Ascending aorta (tissue), 2 donors: ENCODE measurements around the gene UGT2B10. TPM values are rescaled to one million over a fixed set of nuclear protein-coding genes. Genes with fewer than 3 reads are reported as not detected.
"Not testable (repeated sequence)": the region's sequence is repeated elsewhere in the genome, so short reads cannot be mapped to it uniquely, and the experiment has no call there.

Source experiments
- DNase-seq, 2 donors: peaks; one replicate each; pipeline ENCODE4 v3.0.0-alpha.2; 2019; ENCODE audit warnings: low spot score in 2 of 2
- H3K27ac ChIP-seq, 2 donors: fragments of 200-600 bp; sonication (generic); one replicate each; pipeline ENCODE4 v1.5.1; 2016 to 2017; ENCODE audit warnings: mild to moderate bottlenecking in 1 of 2
- H3K27me3 ChIP-seq: fragments of 200-600 bp; sonication (generic); one replicate; pipeline ENCODE4 v1.5.1; 2017
- H3K36me3 ChIP-seq, 2 donors: fragments of 200-600 bp; sonication (generic); one replicate each; pipeline ENCODE4 v1.5.1; 2016
- H3K4me1 ChIP-seq, 2 donors: fragments of 200-600 bp; sonication (generic); one replicate each; pipeline ENCODE4 v1.5.1; 2016 to 2017; ENCODE audit warnings: mild to moderate bottlenecking in 1 of 2
- H3K4me3 ChIP-seq, 2 donors: fragments of 200-600 bp; sonication (generic); one replicate each; pipeline ENCODE4 v1.5.1; 2016 to 2017; ENCODE audit warnings: mild to moderate bottlenecking in 1 of 2
- H3K9me3 ChIP-seq, 2 donors: fragments of 200-600 bp; sonication (generic); one replicate each; pipeline ENCODE4 v1.5.1; 2016
- intact Hi-C: fragments of 100-400 bp; cut with DNase I; formaldehyde crosslinking; loops from one replicate; pipeline ENCODE4 v1.15.1; 2023
- total RNA-seq: library from RNA; depleted of rRNA; stranded (reverse); fragments of >200 nt; gene quantifications from one replicate; pipeline ENCODE4 v1.1.0, GENCODE V29; 2016
- TF ChIP-seq, protein P1 (sequence below), 3 experiments: fragments of 200-600 bp in 2 of 3; fragments of 450-650 bp in 1 of 3; sonication (generic) in 2 of 3; IDR thresholded peaks; one replicate each; pipeline ENCODE4 v1.5.1; 2016 to 2019; ENCODE audit warnings: antibody characterized with exemption in 3 of 3, mild to moderate bottlenecking in 1 of 3, moderate library complexity in 1 of 3

UGT2B10 gene
- total RNA-seq, 1 donor from 2014 or later: not detected

DNA sequence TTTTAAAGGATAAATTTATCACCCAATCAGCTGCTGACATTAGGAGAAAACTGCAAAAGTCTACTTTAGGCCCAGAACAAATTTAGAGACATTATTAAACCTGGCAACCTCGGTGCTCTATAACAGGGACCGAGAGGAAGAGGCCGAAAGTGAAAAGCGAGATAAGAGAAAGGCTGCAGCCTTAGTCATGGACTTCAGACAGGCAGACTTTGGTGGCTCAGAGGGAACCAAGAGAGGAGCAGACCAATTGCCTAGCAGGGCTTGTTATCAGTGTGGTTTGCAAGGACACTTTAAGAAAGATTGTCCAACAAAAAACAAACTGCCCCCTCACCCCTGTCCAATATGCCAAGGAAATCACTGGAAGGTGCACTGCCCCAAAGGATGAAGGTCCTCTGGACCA lies 12.8 kb upstream of the UGT2B10 start:
- intact Hi-C loops: no loop called here
- no peaks in the 10 kb centered on the region for H3K9me3 ChIP-seq
- H3K27me3 ChIP-seq: no peaks in the 10 kb centered on the region
- no peaks in the 10 kb centered on the region for H3K36me3 ChIP-seq
- no peak overlapping the region for H3K4me3 ChIP-seq
- no peak overlapping the region for H3K27ac ChIP-seq
- TF ChIP-seq, protein P1, sequence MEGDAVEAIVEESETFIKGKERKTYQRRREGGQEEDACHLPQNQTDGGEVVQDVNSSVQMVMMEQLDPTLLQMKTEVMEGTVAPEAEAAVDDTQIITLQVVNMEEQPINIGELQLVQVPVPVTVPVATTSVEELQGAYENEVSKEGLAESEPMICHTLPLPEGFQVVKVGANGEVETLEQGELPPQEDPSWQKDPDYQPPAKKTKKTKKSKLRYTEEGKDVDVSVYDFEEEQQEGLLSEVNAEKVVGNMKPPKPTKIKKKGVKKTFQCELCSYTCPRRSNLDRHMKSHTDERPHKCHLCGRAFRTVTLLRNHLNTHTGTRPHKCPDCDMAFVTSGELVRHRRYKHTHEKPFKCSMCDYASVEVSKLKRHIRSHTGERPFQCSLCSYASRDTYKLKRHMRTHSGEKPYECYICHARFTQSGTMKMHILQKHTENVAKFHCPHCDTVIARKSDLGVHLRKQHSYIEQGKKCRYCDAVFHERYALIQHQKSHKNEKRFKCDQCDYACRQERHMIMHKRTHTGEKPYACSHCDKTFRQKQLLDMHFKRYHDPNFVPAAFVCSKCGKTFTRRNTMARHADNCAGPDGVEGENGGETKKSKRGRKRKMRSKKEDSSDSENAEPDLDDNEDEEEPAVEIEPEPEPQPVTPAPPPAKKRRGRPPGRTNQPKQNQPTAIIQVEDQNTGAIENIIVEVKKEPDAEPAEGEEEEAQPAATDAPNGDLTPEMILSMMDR (IDR thresholded peaks at IDR 0.05): no peak
- no peak for DNase-seq
- no peaks in the 10 kb centered on the region for H3K4me1 ChIP-seq

DNA sequence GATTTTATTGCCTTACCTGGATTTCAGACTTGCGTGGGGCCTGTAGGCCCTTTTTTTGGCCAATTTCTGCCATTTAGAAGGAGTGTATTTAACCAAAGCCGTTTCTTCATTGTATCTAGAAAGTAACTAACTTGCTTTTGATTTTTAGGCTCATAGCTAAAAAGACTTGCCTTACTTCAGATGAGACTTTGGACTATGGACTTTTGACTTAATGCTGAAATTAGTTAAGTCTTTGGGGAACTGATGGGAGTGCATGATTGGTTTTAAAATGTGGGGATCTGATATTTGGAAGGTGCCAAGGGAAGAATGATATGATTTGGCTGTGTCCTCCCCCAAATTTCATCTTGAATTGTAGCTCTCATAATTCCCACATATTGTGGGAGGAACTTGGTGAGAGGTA lies 7.7 kb upstream of the UGT2B10 start:
- TF ChIP-seq, protein P1 (IDR thresholded peaks at IDR 0.05): no peak
- Histone ChIP-seq H3K36me3 (no peaks in the 10 kb centered on the region), H3K27ac (no peak overlapping the region), H3K4me1 (no peaks in the 10 kb centered on the region), H3K4me3 (no peak overlapping the region), H3K9me3 (no peaks in the 10 kb centered on the region), H3K27me3 (no peaks in the 10 kb centered on the region)
- intact Hi-C loops: no loop called here
- DNase-seq: no peak

DNA sequence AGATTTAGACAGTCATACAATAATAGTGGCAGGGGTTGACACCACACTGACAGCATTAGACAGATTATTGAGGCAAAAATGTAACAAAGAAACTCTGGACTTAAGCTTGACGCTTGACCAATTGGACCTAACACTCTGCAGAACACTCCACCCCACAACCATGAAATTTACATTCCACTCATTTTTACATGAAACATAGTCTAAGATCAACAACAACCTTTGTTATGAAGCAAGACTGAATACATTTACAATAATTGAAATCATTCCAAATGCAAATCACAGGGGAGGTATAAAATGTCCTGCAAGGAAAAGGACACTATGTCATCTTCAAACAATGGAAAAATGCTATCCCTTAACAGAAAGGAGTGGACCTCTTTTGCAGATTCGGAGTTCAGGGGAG lies 4.9 kb upstream of the UGT2B10 start:
- TF ChIP-seq, protein P1 (IDR thresholded peaks at IDR 0.05): no peak
- no peaks in the 10 kb centered on the region for H3K9me3 ChIP-seq
- H3K4me1 ChIP-seq: no peaks in the 10 kb centered on the region
- H3K4me3 ChIP-seq: no peak overlapping the region
- H3K27ac ChIP-seq: no peak overlapping the region
- DNase-seq: no peak
- no peaks in the 10 kb centered on the region for H3K27me3 ChIP-seq
- intact Hi-C loops: no loop called here
- no peaks in the 10 kb centered on the region for H3K36me3 ChIP-seq

DNA sequence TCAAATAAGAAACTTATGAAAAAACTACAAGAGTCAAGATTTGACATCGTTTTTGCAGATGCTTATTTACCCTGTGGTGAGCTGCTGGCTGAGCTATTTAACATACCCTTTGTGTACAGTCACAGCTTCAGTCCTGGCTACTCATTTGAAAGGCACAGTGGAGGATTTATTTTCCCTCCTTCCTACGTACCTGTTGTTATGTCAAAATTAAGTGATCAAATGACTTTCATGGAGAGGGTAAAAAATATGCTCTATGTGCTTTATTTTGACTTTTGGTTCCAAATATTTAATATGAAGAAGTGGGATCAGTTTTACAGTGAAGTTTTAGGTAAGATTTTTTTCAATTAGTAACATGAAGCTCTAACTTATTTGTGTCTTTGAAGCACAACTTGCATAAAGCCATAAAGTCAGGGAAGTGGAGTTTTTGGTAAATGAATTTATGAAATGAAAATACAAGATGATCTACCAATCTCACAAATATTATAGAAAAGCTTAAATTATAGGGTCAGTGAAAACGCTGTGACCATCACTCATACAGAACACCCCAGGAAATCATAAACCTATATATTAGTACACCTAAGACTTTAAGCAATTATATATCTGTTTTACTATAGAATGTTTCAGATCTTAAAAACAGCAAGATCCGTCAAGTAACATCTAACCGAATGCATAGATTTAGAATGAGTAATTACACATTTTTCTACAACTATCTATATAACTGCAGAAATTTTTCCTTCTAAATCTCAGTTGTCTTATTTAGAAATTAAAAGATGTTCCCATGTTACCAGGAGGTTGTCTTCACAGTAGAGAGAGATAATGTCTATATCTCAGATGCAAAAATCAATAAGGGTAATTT lies 844 bp downstream of the UGT2B10 start:
- H3K27ac ChIP-seq, DNase-seq, intact Hi-C loops, H3K4me1 ChIP-seq, H3K36me3 ChIP-seq, H3K9me3 ChIP-seq, H3K27me3 ChIP-seq, H3K4me3 ChIP-seq: not testable (repeated sequence)

DNA sequence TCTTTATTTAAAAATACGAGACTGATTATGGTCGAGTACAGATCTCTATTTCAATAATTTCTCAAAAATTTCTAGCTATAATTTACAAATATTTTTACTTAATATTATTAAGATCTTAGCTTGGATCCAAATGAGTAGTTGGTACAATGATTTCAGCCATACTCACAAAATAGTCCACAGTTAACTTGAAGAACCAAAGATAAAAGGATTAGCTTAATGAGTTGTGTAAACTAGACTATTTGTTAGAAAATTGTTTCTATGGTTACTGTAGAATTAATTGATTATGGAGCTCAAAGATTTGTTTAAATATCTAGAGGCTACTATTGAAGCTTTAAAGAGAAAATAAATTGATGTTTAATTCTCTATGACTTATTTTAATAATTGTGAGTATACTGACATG lies 1.6 kb downstream of the UGT2B10 start:
- H3K36me3 ChIP-seq: no peaks in the 10 kb centered on the region
- DNase-seq: no peak
- H3K4me3 ChIP-seq: no peak overlapping the region
- no peaks in the 10 kb centered on the region for H3K27me3 ChIP-seq
- H3K27ac ChIP-seq: no peak overlapping the region
- TF ChIP-seq, protein P1 (IDR thresholded peaks at IDR 0.05): no peak
- no peaks in the 10 kb centered on the region for H3K9me3 ChIP-seq
- no peaks in the 10 kb centered on the region for H3K4me1 ChIP-seq
- intact Hi-C loops: no loop called here

DNA sequence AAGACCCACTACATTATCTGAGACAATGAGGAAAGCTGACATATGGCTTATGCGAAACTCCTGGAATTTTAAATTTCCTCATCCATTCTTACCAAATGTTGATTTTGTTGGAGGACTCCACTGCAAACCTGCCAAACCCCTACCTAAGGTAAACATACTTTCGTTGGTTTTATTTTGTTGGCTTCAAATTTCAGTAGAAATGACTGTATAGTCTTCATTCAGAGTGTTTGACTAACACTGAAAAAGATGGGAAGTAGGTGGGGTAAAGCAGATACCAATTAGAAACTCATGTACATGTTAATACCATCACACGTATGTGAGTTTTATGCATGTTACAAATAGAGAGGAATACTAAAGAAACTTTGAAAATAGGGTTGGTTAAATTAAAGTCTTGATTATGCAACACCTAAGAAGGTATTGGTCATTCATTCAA lies 2.3 kb downstream of the UGT2B10 start:
- H3K27me3 ChIP-seq, DNase-seq, H3K36me3 ChIP-seq, H3K27ac ChIP-seq, H3K4me1 ChIP-seq, H3K9me3 ChIP-seq, H3K4me3 ChIP-seq, intact Hi-C loops: not testable (repeated sequence)
